RKO (cell line): Measurements from ENCODE around the gene KIRREL3.

Source experiments
- DNase-seq: peaks from one replicate; pipeline ENCODE4 v3.0.0-alpha.2; 2016; ENCODE audit warnings: low spot score

The KIRREL3 gene

DNA sequence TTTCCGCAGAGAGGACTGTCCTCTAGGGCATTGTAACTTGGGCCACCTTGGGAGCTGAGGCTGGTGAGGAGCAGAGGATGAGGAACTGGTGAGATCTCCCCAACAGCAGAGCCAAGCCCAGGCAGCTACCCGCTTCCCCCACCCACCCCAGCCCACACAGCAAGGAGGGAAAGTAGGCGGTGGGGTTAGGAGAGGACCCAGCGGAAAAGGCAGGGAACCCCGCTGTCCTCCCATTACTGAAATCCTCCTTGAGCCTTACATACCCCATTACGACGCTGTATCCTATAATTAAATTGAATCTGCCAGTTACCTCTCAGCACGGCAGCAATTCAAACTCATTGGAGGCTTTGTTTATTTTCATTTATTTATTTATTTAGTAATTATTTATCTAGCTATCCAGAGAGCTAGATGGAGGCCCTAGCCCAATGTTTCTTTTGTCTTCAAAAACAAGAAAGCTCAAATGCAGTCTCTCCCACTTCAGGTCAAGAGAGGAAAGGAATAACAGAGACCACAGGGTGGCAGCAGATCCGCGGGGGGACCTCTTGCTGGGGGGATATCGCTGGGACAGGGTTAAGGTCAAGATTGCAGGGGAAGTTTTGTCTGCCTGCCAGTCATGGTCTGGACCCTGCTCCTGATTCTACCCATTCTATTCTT lies 427.1 kb downstream of the KIRREL3 start:
- DNase-seq = no peak

DNA sequence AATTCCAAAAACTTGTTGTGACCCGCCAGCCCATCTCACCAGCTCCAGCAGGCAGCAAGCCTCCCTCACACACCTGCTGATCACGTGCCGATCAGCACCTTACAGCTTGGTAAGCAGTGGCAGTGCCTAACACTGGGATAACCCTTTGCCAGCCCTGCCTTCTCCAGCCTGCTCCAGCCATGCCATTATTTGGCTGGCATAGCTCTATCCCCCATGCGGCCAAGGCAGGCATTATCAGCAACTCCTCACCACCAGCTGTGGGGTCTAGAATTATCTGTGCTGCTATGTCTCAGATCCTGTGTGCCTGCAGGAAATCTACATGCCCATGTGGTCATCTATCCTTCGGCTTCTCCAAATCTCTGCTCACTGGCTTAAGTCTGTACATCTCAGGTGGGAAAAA lies 430.1 kb downstream of the KIRREL3 start:
- no peak for DNase-seq

DNA sequence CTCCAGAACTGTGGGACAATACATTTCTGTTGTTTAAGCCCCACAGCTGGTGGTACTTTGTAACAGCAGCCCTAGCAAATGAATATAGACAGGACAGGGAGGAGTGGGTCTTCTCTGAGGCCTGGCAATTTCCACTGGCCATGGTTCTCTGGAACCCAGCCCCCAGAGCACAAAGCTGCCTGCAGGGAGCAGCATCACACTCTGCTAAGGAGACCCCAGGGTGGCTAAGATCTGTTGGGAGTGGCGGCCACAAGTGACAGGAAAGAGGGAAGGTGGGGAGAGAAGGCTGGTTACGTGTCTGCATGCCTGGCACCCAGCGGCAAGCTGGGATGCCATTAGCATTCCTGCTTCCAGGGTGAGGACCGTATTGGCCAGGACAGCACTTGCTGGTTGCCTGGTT lies 433.2 kb downstream of the KIRREL3 start:
- no peak for DNase-seq

DNA sequence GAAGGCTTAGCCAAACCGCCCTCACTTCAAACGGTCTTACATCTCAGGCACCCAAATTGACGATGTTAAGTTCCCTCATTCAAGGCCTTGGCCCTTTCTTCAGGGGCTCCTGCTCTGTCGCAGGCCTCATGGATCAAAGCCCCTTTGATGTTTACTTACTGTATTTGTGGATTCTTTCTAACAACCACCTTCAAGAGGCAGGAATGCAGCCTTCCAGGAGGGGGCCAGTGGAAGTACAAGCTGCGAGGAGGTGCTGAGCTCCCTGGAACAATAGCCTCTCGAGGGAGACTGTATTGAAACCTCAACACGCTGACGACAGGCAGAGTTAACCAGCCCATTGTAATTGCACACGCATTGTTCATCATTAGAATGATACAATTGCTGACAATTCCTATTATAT lies 436.0 kb downstream of the KIRREL3 start:
- no peak for DNase-seq

DNA sequence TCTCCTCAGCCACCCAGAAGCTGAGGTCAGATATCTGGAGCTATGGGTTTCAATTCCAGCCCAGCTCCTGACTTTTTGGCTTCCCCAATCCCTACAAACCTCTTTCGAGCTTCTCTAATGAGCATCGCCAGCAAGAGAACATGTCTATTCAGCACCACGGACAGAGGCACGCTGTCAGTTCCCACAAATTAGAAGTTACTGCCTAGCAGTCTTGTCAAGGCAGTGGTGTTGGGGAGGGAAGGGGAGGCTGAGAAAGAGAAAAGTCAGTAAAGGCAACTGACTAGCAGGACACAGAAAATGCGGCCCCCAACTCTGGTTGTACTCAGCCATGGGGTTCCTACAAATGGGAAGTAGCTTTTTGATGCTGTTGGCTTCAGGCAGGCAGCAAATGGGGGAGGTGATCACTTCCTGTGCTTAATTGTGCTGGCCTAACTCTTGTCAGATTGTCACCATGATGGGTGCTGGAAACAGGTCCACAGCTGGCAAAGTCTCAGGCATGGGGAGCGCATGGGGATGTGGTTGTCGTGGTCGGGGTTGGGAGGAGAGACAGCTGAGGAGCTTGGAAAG lies 439.2 kb downstream of the KIRREL3 start:
- DNase-seq = peak; percentile 68

DNA sequence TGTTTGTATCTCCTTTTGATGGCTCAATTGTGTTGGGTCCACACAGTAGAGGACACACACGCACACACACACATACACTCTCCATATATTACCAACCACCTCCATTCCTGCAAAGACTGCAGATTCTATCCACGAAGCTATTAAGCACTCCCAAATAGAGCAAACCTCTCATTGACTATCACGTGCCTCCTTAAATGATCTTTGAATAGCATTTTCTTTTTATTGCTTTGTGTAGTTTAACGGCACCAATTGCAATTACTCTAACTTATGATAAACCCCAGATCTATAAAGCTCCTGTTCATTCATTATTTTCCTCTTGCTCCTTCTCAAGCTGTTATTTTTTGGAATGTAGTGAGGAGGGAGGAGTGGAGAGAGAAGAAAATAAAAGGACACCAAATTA lies 440.3 kb downstream of the KIRREL3 start:
- DNase-seq = no peak

DNA sequence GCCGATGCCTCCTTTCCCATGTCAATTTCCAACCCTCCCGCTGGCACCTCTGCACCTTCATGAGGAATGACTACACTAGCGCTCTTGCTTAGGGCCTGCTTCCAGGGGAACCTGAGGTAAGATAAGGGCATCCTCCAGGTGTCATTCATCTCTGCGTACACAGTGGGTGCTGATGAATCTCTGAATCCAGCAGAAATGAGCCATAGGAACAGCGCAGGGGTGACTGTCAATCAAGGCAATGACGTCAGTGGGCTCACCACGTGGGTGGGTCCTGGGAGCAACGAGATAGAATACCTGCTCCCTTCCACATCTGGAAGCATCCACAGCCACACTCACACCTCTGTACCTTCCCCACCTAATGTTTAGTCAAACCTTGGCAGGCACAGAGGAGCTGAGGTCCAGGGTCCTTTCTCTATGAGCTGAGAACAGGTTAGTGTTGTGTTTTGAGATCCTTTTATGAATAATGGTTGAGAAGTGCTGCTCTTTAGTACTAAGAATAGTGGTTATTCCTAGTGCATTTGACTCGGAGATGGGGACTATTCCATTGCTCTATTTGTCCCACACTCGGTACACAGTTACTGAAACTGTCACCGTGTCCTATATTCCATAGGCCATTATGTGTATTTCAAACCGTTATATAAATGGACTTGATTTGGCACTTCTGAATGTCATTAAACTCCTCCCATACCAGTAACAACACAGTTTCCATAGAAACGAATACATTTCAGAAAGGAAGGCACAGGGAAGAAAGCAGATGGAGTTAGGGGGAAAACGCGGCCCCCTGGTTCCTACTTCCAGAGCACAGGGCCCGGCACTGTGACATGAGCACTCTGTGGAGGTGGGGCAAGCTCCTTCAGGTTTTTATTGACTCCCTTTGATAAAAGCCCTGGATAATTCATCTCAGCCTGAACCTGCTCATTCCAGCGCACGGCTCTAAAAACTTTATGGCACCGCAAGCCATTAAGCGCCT lies 451.7 kb downstream of the KIRREL3 start:
- no peak for DNase-seq

DNA sequence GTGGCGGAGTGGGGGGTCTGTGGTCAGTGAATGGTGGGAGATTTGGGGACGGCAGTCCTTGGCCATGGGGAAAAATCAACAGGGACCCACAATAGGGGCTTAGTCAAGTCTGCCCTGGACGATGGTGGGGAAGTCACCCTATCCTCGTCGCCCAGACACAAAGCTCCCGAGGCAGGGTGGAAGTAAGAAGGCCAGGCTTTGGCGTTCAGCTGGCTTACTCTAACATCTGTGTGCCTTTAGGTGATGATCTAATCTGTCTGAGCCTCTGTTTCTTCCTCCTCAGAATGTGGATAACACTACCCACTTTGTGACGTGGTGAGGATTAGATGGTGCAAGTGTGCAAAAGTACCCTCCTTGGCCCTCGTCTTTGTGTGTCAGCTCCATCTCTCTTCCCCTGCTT lies 452.9 kb downstream of the KIRREL3 start:
- no peak for DNase-seq

DNA sequence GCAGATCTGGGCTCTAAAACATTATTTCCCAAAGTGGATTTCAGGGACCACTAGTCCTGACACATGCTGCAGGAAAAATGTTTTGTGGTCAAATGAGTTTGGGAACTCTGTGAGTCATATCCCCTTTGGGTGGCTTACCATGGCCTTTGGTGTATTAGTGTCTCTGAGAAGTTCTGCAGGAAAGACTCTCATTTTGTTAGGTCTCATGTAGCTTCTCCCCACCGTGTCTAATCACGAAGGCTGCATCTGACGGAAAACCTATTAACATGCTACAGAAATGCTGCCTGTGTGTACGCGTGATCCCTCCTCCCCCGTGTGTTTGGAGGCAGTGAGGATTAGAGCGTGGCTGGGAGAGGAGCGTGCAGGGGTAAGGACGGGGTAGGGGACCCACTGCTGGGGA lies 453.4 kb downstream of the KIRREL3 start:
- DNase-seq = peak; percentile 27

DNA sequence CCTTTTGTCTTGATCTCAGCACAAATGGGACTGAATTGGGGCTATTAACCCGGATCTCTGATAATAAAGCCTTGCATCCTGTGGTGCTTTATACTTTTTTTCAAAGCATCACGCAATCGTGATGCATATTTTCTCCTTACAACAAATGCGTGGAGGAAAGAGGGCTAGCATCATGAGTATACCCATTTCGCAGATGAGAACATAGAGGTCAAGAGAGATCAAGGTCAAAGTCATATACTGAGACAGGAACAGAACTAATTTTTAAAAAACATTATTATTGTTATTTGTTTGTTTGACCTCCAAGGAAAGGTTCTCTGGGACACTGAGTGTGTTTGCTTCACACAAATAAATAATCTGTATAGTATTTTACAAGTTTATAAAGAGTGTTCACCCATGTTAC lies 453.9 kb downstream of the KIRREL3 start:
- DNase-seq = no peak

DNA sequence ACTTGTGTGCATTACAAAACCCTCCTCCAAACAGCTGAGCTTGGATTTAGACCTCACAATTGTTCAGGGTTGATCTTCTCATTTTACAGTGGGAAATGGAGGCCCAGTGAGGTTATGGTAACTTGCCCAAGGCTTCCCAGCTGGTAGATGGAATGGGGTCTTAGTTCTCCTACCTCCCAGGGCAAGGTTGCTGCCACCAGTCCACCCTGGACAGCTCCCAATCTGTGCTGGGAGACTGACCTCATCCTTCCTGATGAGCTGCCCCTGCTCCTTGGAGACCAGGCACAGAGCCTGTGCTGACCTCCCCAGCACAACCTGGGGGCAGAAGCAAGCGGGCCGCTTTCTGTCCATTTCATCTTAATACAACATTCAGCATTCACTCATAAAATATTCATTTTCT lies 454.4 kb downstream of the KIRREL3 start:
- DNase-seq = no peak

DNA sequence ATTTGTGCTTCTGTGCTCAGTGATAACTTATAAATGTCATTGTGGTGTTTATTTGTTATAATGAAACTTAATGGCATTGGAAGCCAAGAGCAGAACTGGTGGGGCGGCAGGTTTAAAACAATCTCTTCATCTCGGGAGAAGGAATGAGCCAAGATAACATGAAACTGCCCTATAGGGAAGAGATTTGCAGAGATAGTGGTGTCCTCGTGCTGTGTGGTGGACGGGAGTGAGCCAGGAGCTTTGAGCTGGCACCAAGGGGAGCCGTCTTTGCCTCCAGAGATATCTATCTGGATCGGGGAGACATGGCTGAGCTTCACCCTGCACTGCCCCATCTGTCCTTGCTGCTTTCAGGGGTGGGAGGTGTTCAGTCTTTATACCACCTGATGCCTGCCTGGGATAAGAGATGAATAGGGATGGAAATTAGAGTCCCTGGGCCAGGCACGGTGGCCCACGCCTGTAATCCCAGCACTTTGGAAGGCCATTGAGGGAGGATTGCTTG lies 455.5 kb downstream of the KIRREL3 start:
- DNase-seq = no peak

DNA sequence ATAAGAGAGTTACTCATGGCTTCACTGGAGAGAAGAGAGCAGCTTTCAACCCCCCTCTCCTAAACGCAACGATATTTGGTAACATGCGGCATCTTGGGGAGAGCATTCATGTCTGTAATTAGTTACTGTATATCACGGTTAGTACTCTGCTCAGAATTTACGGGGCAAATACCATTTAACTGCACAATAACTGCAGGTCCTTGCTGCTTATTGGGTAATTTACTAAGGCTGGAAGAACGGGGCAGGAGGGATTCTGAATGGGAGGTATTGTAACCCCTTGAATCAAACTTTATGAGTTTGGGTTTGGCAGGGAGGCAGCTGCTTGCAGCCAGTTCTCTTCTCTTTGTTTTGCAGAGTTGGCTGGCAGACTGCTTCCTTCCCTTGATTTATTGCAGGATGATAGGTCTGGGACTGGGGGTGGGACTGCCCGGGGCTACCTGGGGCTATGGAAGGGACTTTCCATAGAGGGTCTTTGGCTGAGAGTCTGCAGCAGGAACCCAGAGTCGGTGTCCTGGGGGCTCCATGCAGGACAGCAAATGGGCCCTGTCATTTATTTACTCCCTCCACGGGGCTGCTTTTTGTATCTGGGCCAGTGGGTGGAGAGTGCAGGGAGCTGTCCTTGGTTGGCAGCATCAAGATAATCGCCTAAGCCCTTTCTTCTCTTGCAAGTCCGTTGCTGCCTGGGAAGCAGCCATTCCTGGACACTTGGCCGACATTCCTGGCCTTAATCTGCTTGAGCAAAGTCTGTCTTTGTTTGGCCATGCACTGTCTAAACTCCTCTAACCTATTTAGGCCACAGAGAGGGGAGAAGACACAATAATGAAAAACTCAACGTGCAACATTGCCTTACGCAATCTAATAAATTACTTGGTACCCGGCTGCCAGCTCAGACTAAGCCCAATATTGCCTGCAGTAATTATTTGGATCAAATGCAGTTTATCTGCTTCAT lies 456.2 kb downstream of the KIRREL3 start:
- no peak for DNase-seq

DNA sequence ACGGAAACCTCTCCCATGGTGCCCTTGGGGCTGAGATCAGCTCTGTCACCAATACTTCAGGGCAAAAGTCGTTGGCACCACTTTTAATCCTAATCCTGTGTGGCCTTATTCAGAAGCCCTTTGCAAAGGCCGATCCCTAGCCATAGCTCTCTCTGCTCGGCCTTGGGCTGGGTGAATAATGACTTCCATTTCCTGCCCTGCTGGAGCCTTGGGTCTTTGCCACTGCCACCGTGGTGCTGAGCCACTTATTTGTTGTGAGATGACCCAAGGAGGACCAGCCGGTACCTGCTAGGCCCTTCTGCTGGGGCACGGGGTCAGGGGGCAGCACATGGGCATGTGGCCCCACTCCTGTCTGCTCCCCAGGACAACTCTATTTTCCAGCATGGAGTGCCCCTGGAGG lies 456.9 kb downstream of the KIRREL3 start:
- DNase-seq = no peak

DNA sequence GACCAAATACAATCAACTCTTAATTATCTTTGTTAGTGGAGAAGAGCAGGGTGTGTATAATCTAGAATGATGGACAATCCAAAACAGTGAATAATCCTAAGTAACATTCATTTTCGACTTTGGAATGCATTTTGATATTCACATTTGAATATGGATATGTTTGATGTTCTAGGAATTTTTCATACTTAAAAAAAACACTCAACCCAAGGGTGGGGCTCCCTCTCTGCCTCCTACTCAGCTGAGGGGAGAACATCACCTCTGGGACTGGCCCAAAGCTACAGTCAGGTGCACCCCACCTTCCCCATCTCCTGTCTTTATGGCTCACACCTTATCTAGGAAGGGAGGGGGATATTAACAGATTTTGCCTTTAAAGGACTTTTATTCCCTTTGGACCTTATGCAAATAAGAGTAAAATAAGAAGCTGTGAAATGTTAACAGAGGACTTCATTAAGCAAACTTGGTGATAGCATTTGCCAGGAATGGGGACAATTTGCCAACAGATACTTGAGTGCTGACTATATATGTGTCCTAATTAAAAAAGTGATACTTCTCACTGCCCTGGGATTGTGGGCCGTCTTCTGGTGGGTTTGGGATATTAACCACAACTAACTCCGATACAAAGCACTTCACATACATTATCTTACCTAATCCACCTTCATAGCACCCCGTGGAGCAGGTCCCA lies 458.1 kb downstream of the KIRREL3 start:
- DNase-seq = no peak

DNA sequence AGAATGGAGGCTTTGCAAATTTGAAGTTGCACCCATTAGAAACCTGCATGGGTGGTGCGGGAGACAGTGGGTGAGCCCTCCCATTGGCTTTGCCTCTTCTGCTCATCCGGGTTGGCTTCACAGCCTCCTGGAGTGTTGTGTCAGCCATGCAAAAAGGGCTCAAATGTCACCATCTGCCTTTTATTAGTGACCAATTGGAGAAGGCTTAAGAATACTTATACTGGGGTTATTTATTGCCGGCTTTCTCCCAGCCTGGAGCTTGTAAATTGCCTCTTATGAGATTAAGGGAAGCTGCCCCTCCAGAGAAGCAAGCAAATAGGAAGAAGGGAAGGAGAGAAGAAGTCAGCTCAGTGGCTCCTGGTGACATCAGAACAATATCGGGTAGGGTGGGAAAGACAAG lies 462.5 kb downstream of the KIRREL3 start:
- DNase-seq = no peak

DNA sequence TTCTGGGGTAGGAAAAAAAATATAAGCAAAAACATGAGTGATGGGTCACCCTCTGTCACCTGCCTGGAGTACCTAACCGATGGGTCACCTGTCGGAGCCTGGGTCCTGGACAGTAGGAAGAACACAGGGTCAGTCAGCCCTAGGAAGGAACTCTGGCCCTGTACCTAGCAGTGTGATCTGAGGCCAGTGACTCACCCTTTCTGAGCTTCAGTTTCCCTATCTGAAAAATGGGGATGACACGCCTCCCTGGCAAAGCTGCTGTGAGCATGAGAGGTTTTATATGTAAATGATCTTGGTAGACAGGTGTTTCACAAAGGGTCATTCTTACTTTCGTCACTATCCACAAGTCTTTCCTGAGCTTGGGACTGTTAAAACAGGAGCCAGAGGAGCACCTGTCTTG lies 463.1 kb downstream of the KIRREL3 start:
- DNase-seq = no peak

DNA sequence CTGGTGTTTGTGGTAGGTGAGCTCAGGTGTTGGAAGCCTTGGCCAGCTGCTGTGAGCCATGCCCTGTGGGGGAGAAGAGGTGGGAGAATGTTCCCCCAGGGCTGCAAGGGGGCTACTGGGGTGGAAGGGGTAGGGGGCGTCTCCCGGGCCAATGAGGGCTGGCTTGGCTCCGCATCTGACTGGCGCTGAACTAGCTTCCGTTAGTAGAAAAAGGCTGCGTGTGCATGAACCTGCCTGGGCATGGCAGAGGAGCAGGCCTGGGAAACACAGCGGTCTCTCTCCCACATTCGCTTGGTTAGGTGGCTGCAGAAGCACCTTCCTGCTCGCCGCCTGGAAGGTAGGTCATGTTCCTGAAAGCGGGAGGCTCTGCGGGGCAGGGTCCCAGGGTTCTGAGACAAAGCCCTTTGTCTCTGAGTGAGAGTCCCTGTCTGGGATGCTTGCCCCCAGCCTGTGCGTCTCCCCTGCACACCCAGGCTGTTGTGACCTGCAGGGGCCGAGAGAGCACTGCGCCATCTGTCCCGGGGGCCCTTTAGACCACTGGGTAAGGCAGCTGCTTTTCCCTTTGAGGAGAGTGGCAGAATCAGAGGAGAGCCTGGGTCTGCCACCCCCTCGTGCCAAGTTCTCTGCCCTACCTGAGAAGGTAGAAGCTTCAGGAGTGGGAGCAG lies 466.3 kb downstream of the KIRREL3 start:
- DNase-seq = no peak

DNA sequence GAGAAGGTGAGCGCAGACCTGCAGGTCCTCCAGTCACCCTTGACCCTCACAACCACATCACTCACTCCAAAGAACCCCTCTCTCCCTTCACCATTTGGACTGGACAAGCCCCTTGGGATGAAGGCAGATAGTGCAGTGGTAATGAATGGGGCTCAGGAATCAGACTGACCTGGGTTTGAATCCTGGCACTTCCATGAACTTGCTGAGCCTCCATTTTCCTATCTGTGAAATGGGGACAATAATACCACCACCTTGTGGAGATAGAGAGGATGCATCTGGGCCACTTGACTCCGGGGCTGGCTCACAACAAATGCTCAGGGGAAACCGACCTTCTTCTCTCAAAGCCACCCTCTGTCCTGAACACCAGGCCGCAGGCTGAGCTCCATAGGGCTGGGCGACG lies 467.0 kb downstream of the KIRREL3 start:
- DNase-seq = no peak

DNA sequence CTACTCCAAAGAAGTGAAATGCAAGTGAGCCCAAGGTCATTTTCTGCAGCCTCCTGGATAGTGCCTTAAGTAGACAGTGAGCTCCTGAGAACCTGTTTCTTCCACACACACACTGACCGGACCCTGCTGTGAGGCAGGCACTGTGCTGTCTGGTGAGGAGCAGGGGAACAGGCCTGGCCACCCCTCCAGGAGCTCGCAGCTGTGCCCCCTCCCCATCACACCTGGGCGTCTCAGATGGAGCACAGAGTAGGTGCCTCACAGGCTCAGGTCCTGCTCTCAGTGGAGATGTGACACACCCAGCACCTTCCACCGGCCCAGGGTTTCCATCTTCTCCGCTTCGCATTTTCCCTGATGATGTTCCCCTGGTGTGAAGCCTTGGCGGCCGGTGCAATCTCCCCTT lies 470.2 kb downstream of the KIRREL3 start:
- no peak for DNase-seq

DNA sequence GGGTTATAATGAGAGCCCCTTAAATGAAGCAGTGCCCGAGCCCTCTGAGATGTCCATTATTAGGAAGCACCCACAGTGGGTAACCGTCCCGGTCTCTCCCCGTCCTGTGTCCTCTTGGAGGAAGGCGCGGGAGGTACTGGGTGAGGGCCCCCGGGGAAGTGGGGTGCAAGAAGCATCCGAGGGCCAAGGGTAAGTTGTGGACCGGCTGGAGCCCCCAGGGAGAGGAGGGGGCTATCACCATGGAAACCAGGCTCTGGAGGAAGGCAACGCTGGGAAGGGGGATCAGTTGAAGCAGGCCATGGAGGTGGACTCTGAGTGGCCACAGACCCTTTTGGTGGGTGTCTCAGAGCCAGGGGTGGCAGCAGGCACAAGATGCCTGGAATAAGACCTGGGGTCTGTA lies 471.5 kb downstream of the KIRREL3 start:
- no peak for DNase-seq
